HCT116 (cell line): ENCODE results near the gene NUP210. TPM values are rescaled to one million over a fixed set of nuclear protein-coding genes. Genes with fewer than 3 reads are reported as not detected.
"Not testable (repeated sequence)": the region's sequence is repeated elsewhere in the genome, so short reads cannot be mapped to it uniquely, and the experiment has no call there.

Source experiments
- ATAC-seq: fragments of 200-7000 bp; cut with Tn5 transposase; 2 replicates; pipeline ENCODE4 v1.9.1; 2020; ENCODE audit warnings: mild to moderate bottlenecking, moderate library complexity
- BruUV-seq: library from RNA; stranded (reverse); fragments of 400-500 nt; replicated peaks from 2 replicates; lab custom pipeline; 2021; lab: Mats Ljungman, UMichigan
- CTCF ChIA-PET: fragments of 300-600 bp; sonication (Branson Sonifier 250); formaldehyde crosslinking; loops from one replicate; lab custom pipeline; 2021; ENCODE audit warnings: antibody characterized with exemption; lab: Charles Lee
- POLR2A ChIA-PET: fragments of 300-600, 350-600 bp; sonication (Branson Sonifier 250); formaldehyde crosslinking; loops from one replicate; lab custom pipeline; 2021; ENCODE audit warnings: antibody characterized with exemption; lab: Charles Lee
- RAD21 ChIA-PET, 2 experiments: fragments of 300-600 bp; sonication (Branson Sonifier 250); formaldehyde crosslinking; loops; one replicate each; lab custom pipeline; 2023; ENCODE audit warnings: low total read pairs in 2 of 2; ENCODE audit not compliant: uncharacterized antibody in 2 of 2, unreplicated experiment in 2 of 2, low non-redundant PET in 1 of 2; lab: Charles Lee
- DNase-seq: peaks from one replicate; pipeline ENCODE4 v3.0.0-alpha.2; 2010; ENCODE audit warnings: low read depth, low spot score
- H2AFZ ChIP-seq: fragments of 200-600 bp; shearing (Covaris generic), sonication (generic); 2 replicates; pipeline ENCODE4 v1.6.1; 2017; ENCODE audit warnings: low read depth, mixed run types, mixed read lengths, antibody characterized with exemption, low read length; ENCODE audit not compliant: poor library complexity, severe bottlenecking
- H3K27ac ChIP-seq: 2 replicates; pipeline ENCODE4 v1.5.1; 2012; ENCODE audit warnings: low read depth, low read length
- H3K27me3 ChIP-seq: fragments of 200-600 bp; sonication (generic); 2 replicates; pipeline ENCODE4 v1.6.1; 2016; ENCODE audit warnings: mixed run types, low read length, mixed read lengths; ENCODE audit not compliant: insufficient read depth
- H3K36me3 ChIP-seq, 2 experiments: fragments of 200-500 bp in 1 of 2; fragments of 200-600 bp in 1 of 2; sonication (Bioruptor generic) in 1 of 2; sonication (generic) in 1 of 2; 2 replicates each; pipeline versions ENCODE4 v1.5.1 to v1.6.1; 2014 to 2016; ENCODE audit warnings: low read length in 2 of 2, inconsistent platforms in 1 of 2, mixed read lengths in 1 of 2, mixed run types in 1 of 2; ENCODE audit not compliant: insufficient read depth in 2 of 2, control insufficient read depth in 1 of 2
- H3K4me1 ChIP-seq, 2 experiments: fragments of 200-600 bp in 1 of 2; sonication (generic) in 1 of 2; 2 replicates each; pipeline versions ENCODE4 v1.5.1 to v1.6.1; 2012 to 2017; ENCODE audit warnings: low read length in 2 of 2, inconsistent platforms in 1 of 2, mild to moderate bottlenecking in 1 of 2, mixed read lengths in 1 of 2, mixed run types in 1 of 2, moderate library complexity in 1 of 2; ENCODE audit not compliant: insufficient read depth in 2 of 2, control insufficient read depth in 1 of 2
- H3K4me2 ChIP-seq: fragments of 200-600 bp; sonication (generic); 2 replicates; pipeline ENCODE4 v1.6.1; 2017; ENCODE audit warnings: mixed run types, low read length, mixed read lengths
- H3K4me3 ChIP-seq, 2 experiments: fragments of 200-600 bp in 1 of 2; sonication (generic) in 1 of 2; replicated peaks in 1 of 2; 2 replicates each; pipeline ENCODE4 v1.5.1; 2011 to 2016; ENCODE audit warnings: low read length in 2 of 2, control low read depth in 1 of 2, low read depth in 1 of 2, mild to moderate bottlenecking in 1 of 2, mixed read lengths in 1 of 2, mixed run types in 1 of 2
- H3K79me2 ChIP-seq: fragments of 200-600 bp; sonication (generic); 2 replicates; pipeline ENCODE4 v1.6.1; 2017; ENCODE audit warnings: mild to moderate bottlenecking, mixed run types, low read length, moderate library complexity, mixed read lengths; ENCODE audit not compliant: insufficient read depth
- H3K9ac ChIP-seq: fragments of 200-600 bp; sonication (generic); 2 replicates; pipeline ENCODE4 v1.6.1; 2016; ENCODE audit warnings: low read length, mixed read lengths
- H3K9me2 ChIP-seq: fragments of 200-600 bp; sonication (generic), shearing (Covaris generic); 2 replicates; pipeline ENCODE4 v1.6.1; 2017; ENCODE audit warnings: mixed run types, mild to moderate bottlenecking, moderate library complexity; ENCODE audit not compliant: insufficient read depth
- H3K9me3 ChIP-seq, 2 experiments: fragments of 200-500 bp in 1 of 2; fragments of 200-600 bp in 1 of 2; sonication (Bioruptor generic) in 1 of 2; sonication (generic) in 1 of 2; 2 replicates each; pipeline ENCODE4 v1.6.1; 2014 to 2017; ENCODE audit warnings: low read length in 2 of 2, mixed read lengths in 2 of 2, inconsistent platforms in 1 of 2, low read depth in 1 of 2, mild to moderate bottlenecking in 1 of 2, mixed run types in 1 of 2, moderate library complexity in 1 of 2; ENCODE audit not compliant: control insufficient read depth in 1 of 2, insufficient read depth in 1 of 2
- H4K20me1 ChIP-seq: fragments of 200-600 bp; sonication (generic), shearing (Covaris generic); 2 replicates; pipeline ENCODE4 v1.6.1; 2017; ENCODE audit warnings: mixed run types, mild to moderate bottlenecking, moderate library complexity; ENCODE audit not compliant: insufficient read depth
- CEBPB ChIP-seq: IDR thresholded peaks from 2 replicates; pipeline ENCODE4 v1.6.1; 2012; ENCODE audit warnings: low read depth
- EGR1 ChIP-seq: IDR thresholded peaks from 2 replicates; pipeline ENCODE4 v1.6.1; 2012; ENCODE audit warnings: low read depth
- EZH2 ChIP-seq: fragments of 200-600 bp; sonication (generic); IDR thresholded peaks from 2 replicates; pipeline ENCODE4 v1.6.1; 2017; ENCODE audit warnings: antibody characterized with exemption, mixed run types
- POLR2AphosphoS5 ChIP-seq: IDR thresholded peaks from 2 replicates; pipeline ENCODE4 v1.6.1; 2011; ENCODE audit warnings: mild to moderate bottlenecking, low read depth, low read length, moderate library complexity
- REST ChIP-seq: IDR thresholded peaks from 2 replicates; pipeline ENCODE4 v1.6.1; 2012; ENCODE audit warnings: low read depth
- ZFX ChIP-seq: fragments of 450-650 bp; IDR thresholded peaks from 2 replicates; pipeline ENCODE4 v1.6.1; 2017
- intact Hi-C: fragments of 100-400 bp; cut with micrococcal nuclease; formaldehyde crosslinking; loops from 2 replicates; pipeline ENCODE4 v1.10.0; 2022
- total RNA-seq: library from RNA; stranded (reverse); gene quantifications from one replicate; pipeline ENCODE4 v1.2.1, GENCODE V29; 2021; ENCODE audit not compliant: unreplicated experiment

The NUP210 gene
- total RNA-seq, 1 experiment from 2014 or later, result 74.9 TPM

DNA sequence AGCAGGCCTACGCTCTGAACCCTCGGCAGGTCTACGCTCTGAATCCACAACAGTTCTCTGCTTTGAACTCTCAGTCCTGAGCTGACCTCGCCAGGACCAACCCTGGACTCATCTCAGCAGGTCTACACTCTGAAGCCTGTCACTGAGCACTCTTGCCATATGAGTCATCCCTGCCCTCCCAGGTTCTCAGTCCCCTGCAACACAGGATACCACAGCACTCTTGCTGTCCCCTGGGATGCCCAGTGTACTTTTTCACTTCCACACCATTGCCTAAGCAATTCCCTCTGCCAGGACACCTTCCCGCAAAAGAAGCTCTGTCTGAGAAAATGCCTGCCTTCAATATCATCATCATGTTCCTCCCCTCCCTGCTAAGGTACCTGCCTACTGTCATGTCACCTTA lies 42.0 kb downstream of the NUP210 start:
- ChIA-PET CTCF (no interaction called here), POLR2A (no interaction called here), RAD21 (no interaction called here)
- H3K4me1 ChIP-seq, result no peaks in the 10 kb centered on the region; a peak in 1 of 4 replicates
- H3K4me2 ChIP-seq, result no peak overlapping the region
- H3K27ac ChIP-seq, result no peak overlapping the region
- no peaks in the 10 kb centered on the region for H3K9me3 ChIP-seq
- no peaks in the 10 kb centered on the region for H4K20me1 ChIP-seq
- ATAC-seq (peak; percentile 46; the same call in 1 of the 2 replicates), DNase-seq (no peak)
- no TSS peak for BruUV-seq
- H3K27me3 ChIP-seq, result no peaks in the 10 kb centered on the region
- no peak overlapping the region for H3K9ac ChIP-seq
- H3K79me2 ChIP-seq, result no peaks in the 10 kb centered on the region
- no peak overlapping the region for H3K4me3 ChIP-seq
- no peaks in the 10 kb centered on the region for H3K9me2 ChIP-seq
- intact Hi-C loops, result no loop called here
- H3K36me3 ChIP-seq, result peaks cover 19 to 29% of the 10 kb centered on the region in 2 experiments; a peak in 3 of 4 replicates
- no peak overlapping the region for H2AFZ ChIP-seq
- TF ChIP-seq ZFX (no peak), POLR2AphosphoS5 (no peak), EZH2 (no peak), REST (no peak), EGR1 (no peak), CEBPB (no peak)

DNA sequence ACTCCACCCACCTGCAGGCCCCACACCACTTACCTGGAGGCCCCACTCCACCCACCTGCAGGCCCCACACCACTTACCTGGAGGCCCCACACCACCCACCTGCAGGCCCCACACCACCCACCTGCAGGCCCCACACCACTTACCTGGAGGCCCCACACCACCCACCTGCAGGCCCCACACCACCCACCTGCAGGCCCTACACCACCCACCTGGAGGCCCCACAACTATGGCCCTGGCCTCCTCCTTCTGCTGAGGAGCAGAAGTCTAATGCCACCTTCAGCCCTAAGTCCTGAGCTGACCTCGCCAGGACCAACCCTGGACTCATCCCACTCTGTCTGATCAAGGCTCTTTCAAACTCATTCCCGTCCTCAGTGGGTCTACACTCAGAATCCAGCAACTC lies 42.4 kb downstream of the NUP210 start:
- H4K20me1 ChIP-seq, H3K4me2 ChIP-seq, H3K4me1 ChIP-seq, H2AFZ ChIP-seq, DNase-seq, H3K27ac ChIP-seq, RAD21 ChIA-PET, H3K4me3 ChIP-seq, H3K9me2 ChIP-seq, H3K9me3 ChIP-seq, H3K27me3 ChIP-seq, POLR2A ChIA-PET, H3K79me2 ChIP-seq, CTCF ChIA-PET, H3K9ac ChIP-seq, intact Hi-C loops, BruUV-seq: not testable (repeated sequence)
- 0 out of 2 replicates have a peak, but pooled peaks have one; percentile 12 for ATAC-seq
- peaks cover 19 to 29% of the 10 kb centered on the region in 2 experiments; a peak in 3 of 4 replicates for H3K36me3 ChIP-seq
